GM18526 (cell line): Measurements from ENCODE around the gene BTNL2.

Source experiments
- POLR2A ChIP-seq: IDR thresholded peaks from 3 replicates; pipeline ENCODE4 v1.6.1; 2011; ENCODE audit not compliant: insufficient read length; ENCODE audit errors: extremely low read depth

The BTNL2 gene

GRCh38 chr6:32427934-32428474 lies 21.0 kb upstream of the BTNL2 start:
- no peak for TF ChIP-seq POLR2A

DNA sequence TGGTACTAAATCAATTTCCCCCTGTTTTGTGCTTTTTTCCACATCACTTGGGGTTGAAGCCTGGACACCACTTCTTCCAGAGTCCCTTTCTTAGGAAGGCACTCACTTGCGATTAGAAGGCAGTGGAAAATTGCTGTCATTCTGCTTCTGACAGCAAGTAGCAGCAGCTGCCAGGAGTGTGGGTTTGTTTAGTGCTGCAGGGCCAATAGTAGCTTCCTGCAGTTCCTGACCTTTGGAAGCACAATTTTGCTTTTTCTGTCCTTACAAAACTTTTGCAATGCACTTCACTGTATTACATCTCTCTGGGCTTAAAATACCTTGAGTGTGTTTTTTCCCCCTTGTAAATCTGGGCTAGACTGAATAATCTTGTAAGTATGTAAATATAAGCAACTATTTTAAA lies 20.2 kb upstream of the BTNL2 start:
- no peak for TF ChIP-seq POLR2A

GRCh38 chr6:32426338-32426737 lies 19.4 kb upstream of the BTNL2 start:
- no peak for TF ChIP-seq POLR2A

DNA sequence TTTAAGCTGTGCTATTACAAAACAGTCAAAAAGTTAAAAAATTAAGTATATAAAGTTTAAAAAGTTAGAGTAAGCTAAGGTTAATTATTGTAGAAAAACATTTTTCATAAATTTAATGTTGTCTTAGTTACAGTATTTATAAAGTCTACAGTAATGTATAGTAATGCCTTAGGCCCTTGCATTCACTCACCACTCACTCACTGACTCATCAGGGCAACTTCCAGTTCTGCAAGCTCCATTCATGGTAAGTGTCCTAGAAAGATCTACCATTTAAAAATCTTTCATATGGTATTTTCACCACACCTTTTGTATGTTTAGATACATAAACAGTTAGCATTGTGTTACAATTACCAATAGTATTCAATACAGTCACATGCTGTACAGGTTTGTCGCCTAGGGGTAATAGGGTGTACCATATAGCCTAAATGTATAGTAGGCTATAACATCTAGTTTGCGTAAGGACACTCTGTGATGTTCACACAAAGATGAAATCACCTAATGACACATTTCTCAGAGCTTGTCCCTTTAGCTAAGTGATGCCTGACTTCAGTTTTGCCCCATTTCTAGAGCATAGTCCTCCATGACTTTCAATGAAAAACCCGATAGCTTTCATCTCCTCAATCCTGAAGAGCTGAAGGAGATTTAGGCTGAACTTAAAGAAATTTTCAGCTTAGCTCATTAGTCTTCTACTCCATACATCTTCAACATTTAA lies 17.8 kb upstream of the BTNL2 start:
- no peak for TF ChIP-seq POLR2A

DNA sequence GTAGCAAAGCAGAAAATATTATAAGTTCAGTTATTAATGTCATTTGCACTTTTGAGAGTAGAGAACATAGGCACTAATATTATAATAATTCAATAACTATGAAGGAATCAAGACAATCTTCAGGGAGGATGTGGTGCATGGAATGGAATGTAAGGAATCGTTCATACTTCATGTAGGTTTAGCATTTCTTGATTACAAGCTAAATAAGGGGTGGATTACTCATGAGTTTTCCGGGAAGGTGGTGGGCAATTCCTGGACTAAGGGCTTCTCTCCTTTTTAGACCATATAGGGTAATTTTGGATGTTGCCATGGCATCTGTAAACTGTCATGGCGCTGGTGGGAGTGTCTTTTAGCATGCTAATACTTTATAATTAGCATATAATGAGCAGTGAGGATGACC lies 9.1 kb upstream of the BTNL2 start:
- no peak for TF ChIP-seq POLR2A

GRCh38 chr6:32415521-32416019 lies 8.6 kb upstream of the BTNL2 start:
- no peak for TF ChIP-seq POLR2A

- TF ChIP-seq POLR2A, result no peak
These were observed 6.6 kb upstream of the BTNL2 start for GRCh38 chr6:32413427-32414047.

- TF ChIP-seq POLR2A, result no peak
These were observed 4.8 kb upstream of the BTNL2 start for GRCh38 chr6:32411566-32412327.

DNA sequence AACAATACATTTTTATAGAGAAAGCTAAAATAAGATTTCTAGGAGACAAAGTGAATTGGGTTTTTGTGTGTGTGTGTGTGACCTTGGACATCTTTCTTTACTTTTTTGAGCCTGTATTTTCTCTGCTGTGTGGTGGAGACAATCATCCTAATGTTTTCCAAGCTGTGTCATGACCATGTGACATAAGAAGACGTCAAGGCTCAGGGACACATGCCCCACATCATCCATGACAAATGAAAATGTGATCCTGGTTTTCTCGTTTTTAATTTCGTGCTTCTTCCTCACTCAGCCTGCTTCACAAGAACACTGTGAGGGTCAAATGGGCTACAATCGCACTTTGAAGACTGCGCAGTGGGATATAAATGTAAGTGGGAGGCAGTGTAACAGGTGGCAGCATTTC lies 3.9 kb upstream of the BTNL2 start:
- no peak for TF ChIP-seq POLR2A

GRCh38 chr6:32406197-32406596 lies 784 bp downstream of the BTNL2 start:
- no peak for TF ChIP-seq POLR2A

DNA sequence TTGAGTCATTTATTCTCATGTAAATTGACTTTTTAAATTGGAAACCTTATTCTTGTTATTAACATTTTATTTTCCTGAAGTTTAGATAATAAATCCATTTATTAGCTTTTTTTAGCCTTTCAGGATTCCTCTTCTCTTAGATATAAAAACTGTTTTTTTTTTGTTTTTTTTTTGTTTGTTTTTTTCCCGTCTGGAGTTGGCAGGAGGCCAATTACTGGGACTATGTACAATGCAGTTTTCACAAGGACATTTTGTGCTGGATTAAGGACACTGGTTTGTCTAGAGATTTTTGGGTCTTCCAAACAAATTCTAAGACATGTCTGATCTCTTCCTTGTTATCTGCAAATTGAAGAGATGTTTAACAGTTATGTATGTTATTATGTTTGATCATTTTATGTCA lies 1.3 kb downstream of the BTNL2 start:
- no peak for TF ChIP-seq POLR2A

- TF ChIP-seq POLR2A, result no peak
These were observed 4.2 kb downstream of the BTNL2 start for GRCh38 chr6:32402812-32403211.

- TF ChIP-seq POLR2A, result no peak
These were observed 5.6 kb downstream of the BTNL2 start for GRCh38 chr6:32401284-32401963.

GRCh38 chr6:32397252-32397920 lies 9.6 kb downstream of the BTNL2 start:
- no peak for TF ChIP-seq POLR2A

- TF ChIP-seq POLR2A, result no peak
These were observed 11.0 kb downstream of the BTNL2 start for GRCh38 chr6:32396028-32396427.
